RKO (cell line): ENCODE results near the gene TBC1D8.

ENCODE experiments used
- DNase-seq: peaks from one replicate; pipeline ENCODE4 v3.0.0-alpha.2; 2016; ENCODE audit warnings: low spot score

TBC1D8 gene

GRCh38 chr2:101027852-101028251 lies 123.3 kb downstream of the TBC1D8 start:
- no peak for DNase-seq

- DNase-seq = no peak
These were observed 124.2 kb downstream of the TBC1D8 start for GRCh38 chr2:101026923-101027469.

- DNase-seq = no peak
These were observed 124.9 kb downstream of the TBC1D8 start for GRCh38 chr2:101026253-101026701.

- no peak for DNase-seq
These were observed 125.6 kb downstream of the TBC1D8 start for GRCh38 chr2:101025561-101025960.

GRCh38 chr2:101023327-101024107 lies 127.7 kb downstream of the TBC1D8 start:
- DNase-seq = no peak

GRCh38 chr2:101022221-101022620 lies 129.0 kb downstream of the TBC1D8 start:
- no peak for DNase-seq

- no peak for DNase-seq
These were observed 132.2 kb downstream of the TBC1D8 start for GRCh38 chr2:101018934-101019333.

GRCh38 chr2:101017371-101017770 lies 133.8 kb downstream of the TBC1D8 start:
- no peak for DNase-seq

- no peak for DNase-seq
These were observed 136.8 kb downstream of the TBC1D8 start for GRCh38 chr2:101014264-101014857.

GRCh38 chr2:101012706-101013181 lies 138.4 kb downstream of the TBC1D8 start:
- DNase-seq = peak; percentile 47

- DNase-seq = no peak
These were observed 139.0 kb downstream of the TBC1D8 start for GRCh38 chr2:101012054-101012705.

GRCh38 chr2:101011152-101011551 lies 140.0 kb downstream of the TBC1D8 start:
- no peak for DNase-seq

GRCh38 chr2:101007415-101008345 lies 143.5 kb downstream of the TBC1D8 start:
- no peak for DNase-seq

GRCh38 chr2:101006065-101006715 lies 145.0 kb downstream of the TBC1D8 start:
- no peak for DNase-seq

- no peak for DNase-seq
These were observed 146.4 kb downstream of the TBC1D8 start for GRCh38 chr2:101004620-101005325.

GRCh38 chr2:101003278-101003775 lies 147.9 kb downstream of the TBC1D8 start:
- no peak for DNase-seq

- peak; percentile 37 for DNase-seq
These were observed 148.5 kb downstream of the TBC1D8 start for GRCh38 chr2:101002562-101003277.

- peak; percentile 98 for DNase-seq
These were observed 149.3 kb downstream of the TBC1D8 start, which contains the start of gene RPL31 for GRCh38 chr2:101001691-101002561. RPL31 (plus strand) TSS chr2:101002289; CDS start chr2:101002702, 413 bp downstream.
